GM10266 (cell line): ENCODE results near the gene ARMC2.

ENCODE experiments used
- DNase-seq: peaks from one replicate; pipeline ENCODE4 v3.0.0; 2012; ENCODE audit errors: extremely low spot score
- CTCF ChIP-seq: IDR thresholded peaks from 2 replicates; pipeline ENCODE4 v1.5.1; 2012; ENCODE audit warnings: mild to moderate bottlenecking, low read depth; ENCODE audit not compliant: control insufficient read depth, insufficient read depth; ENCODE audit errors: missing control alignments

The ARMC2 gene

DNA sequence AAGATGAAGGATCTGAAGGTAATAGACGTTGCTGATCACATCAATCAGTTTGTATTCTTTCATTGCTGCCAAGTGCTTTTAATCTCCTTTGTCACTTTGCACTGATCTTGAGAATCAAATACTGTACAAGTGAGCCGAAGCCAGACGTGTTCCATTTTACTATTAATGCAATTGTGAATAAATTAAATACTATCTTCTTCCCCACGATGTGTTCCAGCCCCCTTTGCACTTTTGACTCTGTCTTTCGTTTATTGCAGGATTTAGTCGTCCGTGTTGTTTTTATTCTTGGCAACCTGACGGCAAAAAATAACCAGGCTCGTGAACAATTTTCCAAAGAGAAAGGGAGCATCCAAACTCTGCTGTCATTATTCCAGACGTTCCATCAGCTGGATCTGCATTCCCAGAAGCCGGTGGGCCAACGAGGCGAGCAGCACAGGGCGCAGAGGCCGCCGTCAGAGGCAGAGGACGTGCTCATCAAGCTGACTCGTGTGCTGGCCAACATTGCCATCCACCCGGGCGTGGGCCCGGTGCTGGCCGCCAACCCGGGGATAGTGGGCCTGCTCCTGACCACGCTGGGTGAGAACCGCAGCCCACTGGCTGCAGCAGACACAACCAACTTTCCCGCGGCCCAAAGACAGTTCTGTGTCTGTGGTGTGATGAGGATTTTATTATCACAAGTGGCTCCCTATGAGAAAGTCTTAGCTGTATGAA lies 104.7 kb downstream of the ARMC2 start:
- no peak for DNase-seq
- TF ChIP-seq CTCF: no peak

DNA sequence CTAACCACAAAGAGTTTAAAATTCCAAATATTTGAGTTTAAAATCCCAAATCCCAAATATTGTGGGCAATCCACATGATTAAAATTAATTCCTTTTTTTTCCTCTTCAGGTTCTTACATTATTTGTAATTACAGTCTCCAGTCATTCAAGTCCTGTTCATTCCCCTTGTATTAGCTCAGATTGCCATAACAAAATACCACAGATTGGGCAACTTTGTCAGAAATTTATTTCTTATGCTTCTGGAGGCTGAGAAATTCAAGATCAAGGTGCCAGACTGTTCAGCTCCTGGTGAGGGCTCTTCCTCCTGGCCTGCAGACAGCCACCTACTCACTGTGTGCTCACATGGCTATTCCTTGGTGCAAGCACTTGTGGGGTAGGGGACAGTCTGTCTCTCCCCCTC lies 105.5 kb downstream of the ARMC2 start:
- no peak for TF ChIP-seq CTCF
- DNase-seq: no peak

- no peak for TF ChIP-seq CTCF
- DNase-seq: no peak
Observed at GRCh38 chr6:108955329-108955949, 107.2 kb downstream of the ARMC2 start.

DNA sequence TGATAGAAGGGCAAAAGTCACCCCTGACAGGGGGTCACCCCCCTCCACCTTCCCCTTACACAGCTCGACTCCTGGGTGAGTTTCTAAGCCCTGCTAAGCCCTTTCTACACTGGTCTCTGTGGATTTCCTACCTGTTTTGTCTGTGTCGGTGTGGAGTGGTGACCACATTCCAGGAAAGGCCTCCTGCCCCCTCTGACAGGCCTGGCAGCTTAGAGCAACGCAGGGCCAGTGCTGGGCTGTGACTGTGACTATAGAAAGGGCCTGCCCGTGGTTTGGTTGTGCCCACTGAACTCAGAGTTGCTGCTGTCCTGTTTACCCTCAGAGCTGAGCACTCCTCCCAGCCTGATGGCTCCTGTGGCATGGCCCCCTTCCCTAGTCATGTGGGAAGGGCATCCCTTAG lies 109.0 kb downstream of the ARMC2 start:
- no peak for TF ChIP-seq CTCF
- DNase-seq: no peak

- DNase-seq: no peak
Observed at GRCh38 chr6:108958900-108959770, 110.9 kb downstream of the ARMC2 start.

GRCh38 chr6:108959972-108960582 lies 111.9 kb downstream of the ARMC2 start:
- no peak for DNase-seq
- TF ChIP-seq CTCF: no peak

More at GRCh38 chr6:108958900-108959770, 110.9 kb downstream of the ARMC2 start:
- no peak for TF ChIP-seq CTCF
